ENCODE results near the gene LRRC3B. TPM values are rescaled to one million over a fixed set of nuclear protein-coding genes. Genes with fewer than 3 reads are reported as not detected.

LRRC3B gene
- total and polyA plus RNA-seq, 8 donors: 0.20 to 2.9 (median 1.2) TPM; not detected in 3

DNA sequence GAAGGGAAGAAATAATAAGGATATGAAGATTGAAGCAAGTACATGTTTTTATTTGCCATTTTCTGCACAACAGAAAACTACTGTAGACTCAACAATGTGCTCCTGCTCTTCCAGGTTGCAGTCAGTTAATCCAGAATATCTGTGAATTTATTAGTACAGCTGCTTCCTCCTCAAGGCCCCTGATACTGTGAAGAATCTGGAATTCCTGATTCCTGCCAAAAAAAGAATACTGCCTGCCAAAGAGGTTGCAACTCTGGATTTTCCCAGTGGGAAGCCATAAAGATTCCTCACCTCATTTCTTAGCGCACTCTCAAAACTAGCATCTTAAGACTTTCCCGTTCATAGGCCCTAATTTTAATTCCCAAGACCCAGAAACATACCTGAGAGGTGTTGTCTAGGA lies 33.6 kb upstream of the LRRC3B start:
- no peak overlapping the region for H3K27ac ChIP-seq
- no peaks in the 10 kb centered on the region for H3K27me3 ChIP-seq
- H3K4me1 ChIP-seq: no peaks in the 10 kb centered on the region
- no peaks in the 10 kb centered on the region for H3K9me3 ChIP-seq
- intact Hi-C loops (cut with DNase I; ENCODE audit: low total_unique reads): no loop called here
- 59 to 92% (median 82%) methylated on average over 2 of the region's 2 CpGs for WGBS, 5 donors
- DNase-seq: peak in 1 of 2 donors; percentile 20
- H3K4me3 ChIP-seq: no peak overlapping the region
- no peaks in the 10 kb centered on the region for H3K36me3 ChIP-seq
- TF ChIP-seq POLR2AphosphoS5 (IDR thresholded peaks at IDR 0.05) (no peak), POLR2A (IDR thresholded peaks at IDR 0.05) (no peak), EP300 (IDR thresholded peaks at IDR 0.05) (no peak)
- TF ChIP-seq, protein P1, sequence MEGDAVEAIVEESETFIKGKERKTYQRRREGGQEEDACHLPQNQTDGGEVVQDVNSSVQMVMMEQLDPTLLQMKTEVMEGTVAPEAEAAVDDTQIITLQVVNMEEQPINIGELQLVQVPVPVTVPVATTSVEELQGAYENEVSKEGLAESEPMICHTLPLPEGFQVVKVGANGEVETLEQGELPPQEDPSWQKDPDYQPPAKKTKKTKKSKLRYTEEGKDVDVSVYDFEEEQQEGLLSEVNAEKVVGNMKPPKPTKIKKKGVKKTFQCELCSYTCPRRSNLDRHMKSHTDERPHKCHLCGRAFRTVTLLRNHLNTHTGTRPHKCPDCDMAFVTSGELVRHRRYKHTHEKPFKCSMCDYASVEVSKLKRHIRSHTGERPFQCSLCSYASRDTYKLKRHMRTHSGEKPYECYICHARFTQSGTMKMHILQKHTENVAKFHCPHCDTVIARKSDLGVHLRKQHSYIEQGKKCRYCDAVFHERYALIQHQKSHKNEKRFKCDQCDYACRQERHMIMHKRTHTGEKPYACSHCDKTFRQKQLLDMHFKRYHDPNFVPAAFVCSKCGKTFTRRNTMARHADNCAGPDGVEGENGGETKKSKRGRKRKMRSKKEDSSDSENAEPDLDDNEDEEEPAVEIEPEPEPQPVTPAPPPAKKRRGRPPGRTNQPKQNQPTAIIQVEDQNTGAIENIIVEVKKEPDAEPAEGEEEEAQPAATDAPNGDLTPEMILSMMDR (IDR thresholded peaks at IDR 0.05): no peak

DNA sequence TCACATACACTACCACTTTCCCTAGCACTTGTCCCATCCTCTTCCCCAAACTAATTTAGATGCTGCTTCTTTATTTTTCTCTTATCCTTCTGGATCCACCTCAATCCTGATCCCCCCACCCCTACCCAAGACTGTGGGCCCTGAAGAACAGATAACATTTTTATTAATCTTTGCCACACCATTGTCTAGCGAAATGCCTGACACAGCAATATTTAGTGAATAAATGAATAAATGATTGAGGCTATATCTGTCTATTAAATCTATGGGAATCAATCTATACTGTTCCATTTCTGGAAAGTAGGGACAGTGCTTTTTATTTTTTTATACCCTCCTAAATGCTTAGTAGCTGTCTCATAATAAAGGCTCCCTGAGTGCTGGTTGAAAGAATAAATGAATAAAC lies 32.9 kb upstream of the LRRC3B start:
- H3K4me1 ChIP-seq: no peaks in the 10 kb centered on the region
- H3K36me3 ChIP-seq: no peaks in the 10 kb centered on the region
- H3K27ac ChIP-seq: no peak overlapping the region
- H3K9me3 ChIP-seq: no peaks in the 10 kb centered on the region
- 44 to 96% (median 93%) methylated on average over 1 of the region's 1 CpG for WGBS, 5 donors
- intact Hi-C loops (cut with DNase I; ENCODE audit: low total_unique reads): no loop called here
- H3K27me3 ChIP-seq: no peaks in the 10 kb centered on the region
- DNase-seq: no peak
- H3K4me3 ChIP-seq: no peak overlapping the region
- TF ChIP-seq, protein P1 (IDR thresholded peaks at IDR 0.05): no peak
- TF ChIP-seq POLR2A (IDR thresholded peaks at IDR 0.05): no peak
- TF ChIP-seq EP300 (IDR thresholded peaks at IDR 0.05): no peak
- no peak for TF ChIP-seq POLR2AphosphoS5 (IDR thresholded peaks at IDR 0.05)

DNA sequence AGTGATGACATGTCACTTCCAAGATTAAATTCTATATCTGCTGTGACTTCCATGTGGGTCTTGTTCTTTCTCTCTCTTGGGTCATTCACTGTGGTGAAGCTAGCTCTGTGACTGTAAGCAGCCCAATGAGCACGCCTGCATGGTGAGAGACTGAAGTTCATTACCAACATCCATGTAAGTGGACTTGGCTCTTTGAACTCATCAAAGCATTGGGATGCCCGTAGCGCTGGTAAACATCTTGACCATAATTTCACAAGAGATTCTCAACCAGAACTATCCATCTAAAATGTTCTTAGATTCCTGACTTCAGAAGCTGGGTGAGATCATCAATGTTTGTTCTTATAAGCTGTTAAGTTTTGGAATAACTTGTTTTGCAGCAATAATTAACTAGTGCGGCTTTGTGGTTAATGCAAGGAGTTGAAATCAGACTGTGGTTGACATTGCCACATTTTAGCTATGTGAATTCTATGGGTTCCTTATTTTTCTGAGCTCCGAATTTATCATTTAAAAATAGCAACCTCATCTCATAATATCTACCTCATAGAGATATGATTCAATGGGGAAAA lies 31.6 kb upstream of the LRRC3B start:
- no peaks in the 10 kb centered on the region for H3K9me3 ChIP-seq
- WGBS, 5 donors: 81 to 85% (median 82%) methylated on average over 5 of the region's 5 CpGs
- TF ChIP-seq EP300 (IDR thresholded peaks at IDR 0.05) (no peak), POLR2AphosphoS5 (IDR thresholded peaks at IDR 0.05) (no peak), POLR2A (IDR thresholded peaks at IDR 0.05) (no peak)
- TF ChIP-seq, protein P1 (IDR thresholded peaks at IDR 0.05): no peak
- H3K4me3 ChIP-seq: no peak overlapping the region
- no peak overlapping the region for H3K27ac ChIP-seq
- no peaks in the 10 kb centered on the region for H3K4me1 ChIP-seq
- no peak for DNase-seq
- intact Hi-C loops (cut with DNase I; ENCODE audit: low total_unique reads): no loop called here
- H3K27me3 ChIP-seq: no peaks in the 10 kb centered on the region
- no peaks in the 10 kb centered on the region for H3K36me3 ChIP-seq

DNA sequence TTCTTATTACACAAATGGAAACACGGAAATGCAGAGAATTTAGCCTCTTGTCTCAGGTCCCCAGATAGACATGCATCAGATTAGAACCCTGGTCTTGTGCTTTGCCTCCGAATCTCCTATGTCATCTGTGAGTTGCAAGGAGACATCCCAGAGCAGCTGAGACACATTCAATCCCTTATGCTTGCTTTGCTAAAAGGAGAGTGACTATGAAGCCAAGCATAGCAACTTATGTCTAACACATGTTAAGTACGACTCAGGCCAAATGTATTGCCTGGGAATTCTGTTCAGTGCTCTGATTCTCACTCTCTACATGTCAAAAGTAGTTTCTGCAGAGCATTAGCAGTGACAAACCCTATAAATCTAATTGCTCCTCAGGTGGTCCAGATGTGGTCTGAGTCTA lies 30.6 kb upstream of the LRRC3B start:
- Histone ChIP-seq H3K36me3 (no peaks in the 10 kb centered on the region), H3K27ac (no peak overlapping the region), H3K4me1 (no peaks in the 10 kb centered on the region), H3K27me3 (no peaks in the 10 kb centered on the region), H3K9me3 (no peaks in the 10 kb centered on the region), H3K4me3 (no peak overlapping the region)
- intact Hi-C loops (cut with DNase I; ENCODE audit: low total_unique reads): no loop called here
- peak in 1 of 2 donors; percentile 46 for DNase-seq
- WGBS, 5 donors: 75 to 87% (median 84%) methylated on average over 3 of the region's 3 CpGs
- TF ChIP-seq POLR2AphosphoS5 (IDR thresholded peaks at IDR 0.05) (no peak), EP300 (IDR thresholded peaks at IDR 0.05) (no peak), POLR2A (IDR thresholded peaks at IDR 0.05) (no peak)
- TF ChIP-seq, protein P1 (IDR thresholded peaks at IDR 0.05): no peak

Measured in stomach (tissue), 9 donors.